Measurements from ENCODE around the gene IKBKG. TPM values are rescaled to one million over a fixed set of nuclear protein-coding genes. Genes with fewer than 3 reads are reported as not detected.

Gene IKBKG
- total RNA-seq, result 12.1 and 13.6 TPM in 2 replicates

DNA sequence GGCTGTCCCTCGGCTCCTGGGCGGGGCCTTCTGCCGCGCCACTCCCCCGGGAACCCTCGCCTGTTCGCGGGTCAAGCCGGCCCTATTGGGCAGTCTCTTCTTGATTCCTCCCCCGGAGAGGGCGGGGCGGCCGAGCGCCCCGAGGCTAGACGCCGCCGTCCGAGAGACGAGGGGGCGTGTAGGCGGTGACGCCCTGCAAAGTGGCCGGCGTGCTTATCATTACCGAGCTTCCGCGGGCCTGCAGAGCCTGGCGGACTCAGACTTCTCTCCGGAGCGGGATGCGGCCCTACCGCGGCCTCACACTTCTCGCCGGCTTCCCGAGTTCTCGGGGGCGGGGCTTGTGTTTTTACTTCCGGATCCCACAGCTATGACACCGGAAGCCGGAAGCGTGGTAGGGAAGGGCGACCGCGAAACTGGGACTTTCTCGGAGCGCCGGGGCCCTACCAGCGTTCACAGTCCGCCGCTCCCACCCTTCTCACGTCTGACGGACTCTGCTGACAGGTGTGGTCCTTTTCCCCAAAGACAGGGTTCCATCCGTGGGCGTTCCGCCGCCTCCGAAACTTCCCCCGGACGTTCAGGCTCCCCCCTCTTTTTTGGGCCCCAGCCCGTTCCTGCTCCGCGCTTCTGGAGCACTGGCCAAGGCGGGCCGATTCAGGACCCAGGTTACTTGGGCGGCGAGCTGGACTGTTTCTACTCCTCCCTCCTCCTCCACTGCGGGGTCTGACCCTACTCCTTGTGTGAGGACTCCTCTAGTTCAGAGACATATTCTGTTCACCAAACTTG is at the start of gene IKBKG:
Gene IKBKG (plus strand): TSS at position 376 of the 783 bp plus-strand sequence. CDS start 4,383 bp downstream, outside the sequence.

GRCh38 chrX:154515966-154516655 is 31.3 kb upstream of the IKBKG start, which contains the start of gene FAM3A:
TSS of gene FAM3A (minus strand) at chrX:154516232. CDS start at chrX:154515772, 460 bp downstream.

GRCh38 chrX:154546354-154547244 is 821 bp upstream of the IKBKG start, which contains the start of gene G6PD:
TSS of gene G6PD (minus strand) at chrX:154546846. CDS start at chrX:154546155, 691 bp downstream.

GRCh38 chrX:154584585-154585183 is 37.3 kb downstream of the IKBKG start, which contains the start of gene CTAG1A:
TSS of gene CTAG1A (plus strand) at chrX:154585133. CDS start at chrX:154585207, 74 bp downstream.

Small RNA genes lying within 50 kb of the gene (small RNA-seq; reads per million reads assigned to genes)
- not detected for gene AC244090.1

Other genes starting within 250 kb of the IKBKG start
- gene FLNA, start 173.0 kb upstream of the IKBKG start, total RNA-seq, result 1,743 and 1,971 TPM in 2 replicates
- 34.8 and 40.5 TPM in 2 replicates for gene EMD, start 168.3 kb upstream of the IKBKG start, total RNA-seq
- gene RPL10, start 149.2 kb upstream of the IKBKG start, total RNA-seq, result 2,325 and 2,873 TPM in 2 replicates
- gene DNASE1L1, start 138.4 kb upstream of the IKBKG start, total RNA-seq, result 55.5 and 61.5 TPM in 2 replicates
- gene TAFAZZIN, start 136.1 kb upstream of the IKBKG start, total RNA-seq, result 12.0 and 12.2 TPM in 2 replicates
- 31.6 and 37.2 TPM in 2 replicates for gene ATP6AP1, start 118.9 kb upstream of the IKBKG start, total RNA-seq
- gene GDI1, start 110.5 kb upstream of the IKBKG start, total RNA-seq, result 59.5 and 77.8 TPM in 2 replicates
- gene FAM50A, start 103.5 kb upstream of the IKBKG start, total RNA-seq, result 30.6 and 36.6 TPM in 2 replicates
- gene PLXNA3, start 89.3 kb upstream of the IKBKG start, total RNA-seq, result 12.9 and 16.9 TPM in 2 replicates
- 16.5 and 18.2 TPM in 2 replicates for gene LAGE3, start 68.3 kb upstream of the IKBKG start, total RNA-seq
- gene UBL4A, start 61.0 kb upstream of the IKBKG start, total RNA-seq, result 28.0 and 29.6 TPM in 2 replicates
- 32.5 and 33.3 TPM in 2 replicates for gene SLC10A3, start 57.0 kb upstream of the IKBKG start, total RNA-seq
- gene FAM3A, start 31.4 kb upstream of the IKBKG start, total RNA-seq, result 21.9 and 22.2 TPM in 2 replicates
- 80.2 and 110 TPM in 2 replicates for gene G6PD, start 774 bp upstream of the IKBKG start, total RNA-seq
- not detected in 2 replicates for gene CTAG1A, start 37.5 kb downstream of the IKBKG start, total RNA-seq
- gene CTAG1B, start 71.7 kb downstream of the IKBKG start, total RNA-seq, result not detected in 2 replicates
- gene CTAG2, start 106.0 kb downstream of the IKBKG start, total RNA-seq, result not detected in 2 replicates
- 0.86 and 3.8 TPM in 2 replicates for gene GAB3, start 203.5 kb downstream of the IKBKG start, total RNA-seq
- 22.2 and 29.5 TPM in 2 replicates for gene DKC1, start 215.2 kb downstream of the IKBKG start, total RNA-seq

Measured in articular chondrocyte of knee joint (primary cell).